GM21619 (cell line): ENCODE data around the gene NDEL1.

Experiments
- ATAC-seq: cut with Tn5 transposase; IDR thresholded peaks from one replicate; pipeline ENCODE4 v1.9.1; 2021; ENCODE audit not compliant: unreplicated experiment

NDEL1 gene

GRCh38 chr17:8477171-8477570 lies 41.5 kb downstream of the NDEL1 start:
- ATAC-seq = no peak

DNA sequence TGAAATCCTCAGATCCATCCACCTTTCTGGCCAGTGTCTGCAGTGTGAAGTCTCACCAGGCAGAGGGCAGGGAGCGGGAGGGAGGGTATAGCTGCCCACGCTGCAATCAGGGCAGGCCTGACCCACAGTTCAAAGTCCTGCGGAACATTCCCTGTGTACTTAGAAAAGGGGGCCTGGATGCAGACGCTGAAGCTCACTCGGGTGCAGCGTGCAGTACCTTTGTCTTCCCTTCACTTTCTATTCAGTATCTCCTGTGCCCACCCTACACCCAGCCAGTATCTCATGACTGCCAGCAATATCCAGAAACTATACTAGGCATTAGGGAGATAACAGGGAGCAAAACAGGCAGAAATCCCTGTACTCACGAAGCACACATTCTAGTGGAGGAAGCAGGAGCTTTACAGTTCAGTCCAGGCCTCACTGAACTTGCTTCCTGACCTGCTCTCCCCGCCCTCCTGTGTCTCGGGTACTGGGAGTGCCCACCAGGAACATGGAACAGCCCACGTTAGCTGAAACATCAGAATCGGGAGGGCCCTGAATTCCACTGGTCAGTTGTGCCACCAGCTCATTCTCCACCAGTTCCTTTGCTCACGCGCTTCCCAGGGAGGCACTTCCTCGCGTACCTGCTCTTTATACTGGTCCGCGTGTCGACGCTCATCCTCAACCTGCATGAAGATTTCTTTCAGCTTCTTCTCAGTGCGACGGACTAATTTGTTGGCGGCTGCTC lies 42.2 kb downstream of the NDEL1 start:
- ATAC-seq = no peak

DNA sequence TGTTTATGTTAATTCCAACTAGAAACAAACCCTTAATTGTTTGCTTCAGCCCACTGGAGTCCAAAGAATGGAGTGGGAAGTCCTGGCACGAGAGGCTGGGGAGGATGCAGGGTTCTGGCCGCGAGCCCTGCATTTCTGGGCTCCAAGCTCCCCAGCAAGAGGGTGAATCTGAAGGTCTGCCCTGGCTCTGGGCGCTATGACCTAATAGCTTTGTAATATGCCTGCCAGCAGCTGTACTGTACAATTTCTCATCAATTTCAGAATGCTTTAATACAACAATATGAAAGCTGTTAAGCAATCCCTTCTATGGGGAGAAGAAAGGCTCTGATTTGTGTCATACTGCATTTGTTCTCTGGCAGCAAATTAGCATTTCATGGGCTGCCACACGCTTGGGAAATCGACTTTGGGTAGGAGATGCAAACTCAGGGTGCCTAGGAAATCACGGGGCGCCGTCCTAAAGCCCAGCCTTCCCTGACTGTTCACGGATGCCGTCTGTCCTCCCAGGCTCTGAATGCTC lies 43.8 kb downstream of the NDEL1 start:
- ATAC-seq = no peak

GRCh38 chr17:8480011-8480976 lies 44.6 kb downstream of the NDEL1 start:
- ATAC-seq = no peak

DNA sequence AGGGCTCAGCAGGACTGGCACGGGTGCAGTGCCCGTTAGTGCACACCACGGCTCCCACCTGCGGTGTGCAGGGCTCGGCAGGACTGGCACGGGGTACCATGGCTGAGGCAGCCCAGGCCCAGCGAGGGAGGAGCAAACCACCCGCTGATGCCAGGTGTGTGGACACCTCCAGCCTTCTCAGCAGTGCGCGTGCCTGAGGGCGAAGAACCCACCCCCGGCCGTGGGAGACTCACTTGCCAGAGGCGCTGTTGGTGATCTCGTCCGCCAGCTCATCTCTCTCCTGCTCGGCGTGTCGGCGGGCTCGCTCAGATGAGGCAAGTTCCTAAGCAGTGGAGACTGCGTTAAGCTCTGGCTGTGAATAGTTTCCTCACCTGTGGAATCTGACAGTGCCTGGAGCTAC lies 45.4 kb downstream of the NDEL1 start:
- no peak for ATAC-seq

DNA sequence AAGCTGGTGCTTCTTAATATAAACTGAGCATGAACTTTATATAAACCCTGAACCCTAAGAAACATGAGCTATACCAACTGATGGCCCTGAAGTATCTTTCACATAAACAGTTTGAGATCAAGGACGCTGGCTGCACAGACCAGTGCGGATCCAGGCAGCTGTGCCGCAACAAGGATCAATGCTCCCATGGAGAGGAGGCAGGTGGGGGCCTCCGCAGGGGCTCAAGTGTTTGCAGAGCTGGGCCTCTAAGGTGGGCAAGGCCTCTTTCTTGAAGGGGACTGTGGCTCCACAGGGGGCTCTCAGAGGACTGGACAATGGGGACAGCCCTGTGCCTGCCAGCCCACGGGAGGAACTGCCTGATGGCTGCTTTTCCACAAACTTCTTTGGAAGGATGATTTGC lies 46.0 kb downstream of the NDEL1 start:
- no peak for ATAC-seq

DNA sequence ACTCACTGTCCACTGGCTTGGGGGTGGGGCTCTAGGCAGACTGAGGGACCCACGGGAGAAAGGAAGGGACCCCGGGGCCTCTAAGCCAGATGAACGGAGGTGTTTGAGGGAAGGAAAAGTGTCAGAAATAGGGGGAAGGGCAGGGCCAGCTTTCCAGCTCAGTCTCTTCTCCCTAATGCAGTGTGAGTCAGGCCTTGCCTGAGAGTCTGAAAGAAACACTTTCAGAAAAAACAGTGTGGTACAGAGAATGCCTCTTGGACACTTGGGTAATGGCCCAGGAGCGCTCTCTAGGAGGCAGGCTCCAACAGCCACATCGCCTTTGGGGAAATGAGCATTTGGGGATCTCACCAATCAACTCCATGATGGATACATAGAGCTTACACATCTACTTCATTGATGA lies 46.9 kb downstream of the NDEL1 start:
- no peak for ATAC-seq

GRCh38 chr17:8484465-8484864 lies 48.8 kb downstream of the NDEL1 start:
- ATAC-seq = no peak

DNA sequence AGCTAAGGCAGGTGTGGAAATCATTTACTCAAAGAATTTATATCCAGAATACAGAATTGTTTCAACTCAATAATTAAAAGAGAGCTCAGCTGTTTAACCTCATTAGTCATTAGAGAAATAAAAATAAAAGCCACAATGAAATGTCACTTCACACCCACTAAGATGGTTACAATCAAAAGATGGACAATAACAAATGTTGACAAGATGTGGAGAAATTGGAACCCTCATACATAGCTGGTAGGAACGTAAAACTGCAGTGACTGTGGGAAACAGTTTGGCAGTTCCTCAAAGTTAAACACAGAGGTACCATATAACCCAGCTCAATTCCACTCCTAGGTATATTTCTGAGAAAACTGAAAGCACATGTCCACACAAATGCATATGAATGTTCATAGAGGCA lies 49.8 kb downstream of the NDEL1 start:
- ATAC-seq = no peak

DNA sequence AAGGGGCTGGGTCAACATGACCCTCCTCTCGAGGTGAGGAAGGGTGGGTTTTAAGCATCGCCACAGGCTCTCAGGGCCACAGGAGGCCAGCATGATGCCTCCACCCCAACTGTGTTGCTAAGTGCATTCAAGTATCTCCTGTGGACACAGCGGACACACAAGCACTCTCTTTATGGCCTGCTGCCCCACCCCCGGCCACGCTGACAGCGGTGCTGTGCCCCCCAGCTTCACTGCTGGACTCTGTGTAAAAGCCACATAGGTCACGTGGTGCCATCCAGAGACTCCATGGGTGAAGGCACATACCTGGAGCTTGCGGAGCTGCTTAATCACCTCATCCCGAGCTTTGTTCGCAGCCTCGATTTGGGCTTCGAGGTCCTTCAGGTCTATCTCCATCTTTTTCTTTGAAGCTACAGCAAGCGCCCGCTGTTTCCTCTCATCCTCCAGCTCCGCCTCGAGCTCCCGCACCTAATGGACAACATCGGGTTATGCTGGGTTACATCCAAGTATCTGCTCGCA lies 51.5 kb downstream of the NDEL1 start:
- no peak for ATAC-seq

GRCh38 chr17:8487743-8488142 lies 52.1 kb downstream of the NDEL1 start:
- no peak for ATAC-seq

DNA sequence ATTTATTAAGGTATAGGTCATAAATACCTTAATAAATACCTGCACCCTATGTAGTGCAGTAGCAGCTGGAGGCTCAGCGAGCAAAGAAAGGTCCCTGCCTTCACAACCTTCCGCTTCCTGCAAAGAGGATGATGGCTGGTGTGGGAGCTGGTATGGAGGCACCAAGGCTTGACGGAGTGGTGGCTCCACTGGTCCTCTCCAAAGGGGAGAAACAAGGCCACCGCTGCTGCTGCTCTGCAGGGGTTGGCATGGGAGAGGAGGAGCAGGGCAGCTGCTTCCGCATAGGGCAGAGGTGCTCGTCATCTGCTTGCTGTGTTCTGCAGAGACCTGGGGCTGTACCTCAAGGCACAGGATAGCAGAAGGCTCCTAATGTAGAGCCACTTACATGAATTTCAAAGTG lies 52.8 kb downstream of the NDEL1 start:
- no peak for ATAC-seq

GRCh38 chr17:8488901-8489300 lies 53.2 kb downstream of the NDEL1 start:
- ATAC-seq = no peak

DNA sequence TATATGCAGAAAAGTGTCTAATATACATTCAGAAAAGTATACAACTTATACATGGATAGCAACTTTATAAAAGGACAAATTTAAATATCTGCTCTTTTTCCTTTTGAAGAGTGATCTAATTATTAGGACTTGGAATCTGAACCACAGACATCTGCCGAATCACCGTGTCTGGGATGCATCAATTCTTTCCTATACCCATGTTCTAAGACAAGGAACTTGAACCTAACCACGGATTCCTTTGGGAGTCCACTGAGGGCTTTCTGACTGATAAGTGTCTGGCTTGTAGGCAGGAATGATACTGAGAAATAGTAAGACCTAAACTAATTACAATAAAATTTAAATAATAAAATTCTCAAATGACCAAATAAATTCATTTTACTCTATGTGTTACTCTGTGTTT lies 54.2 kb downstream of the NDEL1 start:
- no peak for ATAC-seq

- no peak for ATAC-seq
Measured at GRCh38 chr17:8490256-8491023, 54.8 kb downstream of the NDEL1 start.

- no peak for ATAC-seq
Measured at GRCh38 chr17:8492121-8492520, 56.4 kb downstream of the NDEL1 start.

DNA sequence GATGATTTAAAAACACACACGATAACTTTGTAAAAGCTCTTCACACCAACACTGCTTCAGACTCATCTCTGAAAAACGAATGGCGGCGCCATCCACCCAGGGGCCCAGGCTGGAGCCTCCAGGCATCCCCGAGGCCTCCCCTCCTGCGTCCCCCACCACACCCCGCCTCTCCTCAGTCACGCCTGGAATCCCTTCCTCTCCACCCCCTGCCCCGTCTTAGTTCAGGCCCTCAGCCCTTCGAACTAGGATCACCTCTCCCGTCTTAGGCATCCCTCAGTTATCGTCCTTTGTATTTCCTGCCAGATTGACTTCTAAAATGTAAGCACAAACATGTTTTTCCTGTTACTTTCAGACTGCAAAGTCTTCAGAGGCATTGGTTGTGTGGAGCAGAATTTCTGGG lies 58.3 kb downstream of the NDEL1 start:
- no peak for ATAC-seq

DNA sequence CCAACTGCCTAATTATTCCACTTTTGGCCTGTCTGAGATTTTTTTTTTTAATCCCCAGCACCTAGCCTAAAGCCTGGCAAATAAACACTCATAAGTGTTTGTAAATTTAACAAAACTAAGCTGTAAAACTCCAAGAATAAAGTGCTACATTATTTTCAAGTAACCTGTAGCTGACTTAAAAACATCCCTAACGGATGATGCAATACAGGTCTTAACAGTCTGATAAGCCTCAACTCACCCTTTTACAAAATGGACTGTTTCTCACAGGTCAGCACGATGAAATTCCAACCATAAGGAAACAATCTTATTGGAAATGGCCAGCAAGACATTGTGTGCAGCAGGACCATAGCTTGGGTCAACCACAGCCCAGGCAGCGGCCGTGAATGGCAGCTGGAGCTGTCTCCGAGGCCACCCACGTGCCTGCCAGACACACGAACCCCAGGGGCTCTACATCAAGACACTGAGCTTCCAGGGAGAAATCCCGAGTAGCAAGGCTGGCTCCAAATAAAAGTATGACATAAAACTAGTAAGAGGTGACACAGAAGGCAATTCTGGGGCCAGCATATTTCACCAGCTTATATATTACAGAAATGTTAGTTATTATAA lies 58.9 kb downstream of the NDEL1 start:
- no peak for ATAC-seq

GRCh38 chr17:8496081-8496480 lies 60.4 kb downstream of the NDEL1 start:
- ATAC-seq = no peak

DNA sequence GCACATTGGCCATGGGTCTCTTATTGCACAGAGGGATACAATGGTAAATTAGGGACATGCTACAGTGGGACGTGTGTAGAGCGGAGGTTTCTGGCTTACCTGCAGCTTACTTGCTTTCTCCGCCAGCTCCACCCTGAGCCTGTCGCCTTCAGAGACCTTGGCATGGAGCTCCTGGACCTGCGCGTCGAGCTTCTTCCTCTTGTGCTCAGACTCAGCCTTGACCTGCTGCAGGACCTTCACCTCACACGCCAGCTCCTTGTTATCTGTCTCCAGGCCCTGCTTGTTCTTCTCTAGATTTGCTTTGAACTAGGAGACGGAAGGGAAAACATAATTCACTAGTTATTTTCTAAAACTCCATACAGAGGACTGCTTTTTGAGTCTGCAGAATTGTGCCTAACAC lies 63.5 kb downstream of the NDEL1 start:
- no peak for ATAC-seq

GRCh38 chr17:8499614-8500013 lies 63.9 kb downstream of the NDEL1 start:
- no peak for ATAC-seq
